Smooth muscle cell (in vitro differentiated cells): ENCODE results near the gene MYH7. TPM values are rescaled to one million over a fixed set of nuclear protein-coding genes. Genes with fewer than 3 reads are reported as not detected.
"Not testable (repeated sequence)": the region's sequence is repeated elsewhere in the genome, so short reads cannot be mapped to it uniquely, and the experiment has no call there.

Experiments used
- DNase-seq: peaks from one replicate; lab custom pipeline; 2025; ENCODE audit not compliant: unreplicated experiment; lab: John Stamatoyannopoulos, UW
- H2AFZ ChIP-seq: fragments of 200-600 bp; sonication (generic); 2 replicates; pipeline ENCODE4 v1.6.0; 2016; ENCODE audit warnings: antibody characterized with exemption, low read depth, mild to moderate bottlenecking
- H3F3A ChIP-seq: fragments of 200-600 bp; sonication (generic); 2 replicates; pipeline ENCODE4 v1.6.0; 2017; ENCODE audit warnings: antibody characterized with exemption, low read depth
- H3K27ac ChIP-seq: fragments of 200-600 bp; sonication (generic); 2 replicates; pipeline ENCODE4 v1.5.1; 2016; ENCODE audit warnings: low read depth, mild to moderate bottlenecking
- H3K27me3 ChIP-seq: fragments of 200-600 bp; sonication (generic); 2 replicates; pipeline ENCODE4 v1.6.1; 2016; ENCODE audit warnings: low read depth, mild to moderate bottlenecking
- H3K36me3 ChIP-seq: fragments of 200-600 bp; sonication (generic); 2 replicates; pipeline ENCODE4 v1.5.1; 2016; ENCODE audit warnings: low read depth
- H3K4me1 ChIP-seq: fragments of 200-600 bp; sonication (generic); 2 replicates; pipeline ENCODE4 v1.5.1; 2016; ENCODE audit warnings: low read depth
- H3K4me2 ChIP-seq: fragments of 200-600 bp; sonication (generic); 2 replicates; pipeline ENCODE4 v1.6.0; 2016; ENCODE audit warnings: mild to moderate bottlenecking
- H3K4me3 ChIP-seq: fragments of 200-600 bp; sonication (generic); 2 replicates; pipeline ENCODE4 v1.5.1; 2016; ENCODE audit warnings: mild to moderate bottlenecking
- H3K79me2 ChIP-seq: fragments of 200-600 bp; sonication (generic); 2 replicates; pipeline ENCODE4 v1.6.0; 2016; ENCODE audit warnings: low read depth, mild to moderate bottlenecking
- H3K9ac ChIP-seq: fragments of 200-600 bp; sonication (generic); 2 replicates; pipeline ENCODE4 v1.6.0; 2016; ENCODE audit warnings: low read depth
- H3K9me3 ChIP-seq: fragments of 200-600 bp; sonication (generic); replicated peaks from 2 replicates; pipeline ENCODE4 v1.5.1; 2016; ENCODE audit warnings: low read depth
- H4K20me1 ChIP-seq: fragments of 200-600 bp; sonication (generic); 2 replicates; pipeline ENCODE4 v1.6.0; 2016; ENCODE audit warnings: low read depth
- CTCF ChIP-seq: fragments of 200-600 bp; sonication (generic); IDR thresholded peaks from 2 replicates; pipeline ENCODE4 v1.5.1; 2017; ENCODE audit warnings: borderline replicate concordance, mild to moderate bottlenecking, antibody characterized with exemption; ENCODE audit not compliant: insufficient read depth, poor library complexity, severe bottlenecking
- WGBS: methylation state at CpG from one replicate; pipeline ENCODE4 v1.1.7; 2016; ENCODE audit warnings: low lambda C conversion rate; 5-methylcytosine and 5-hydroxymethylcytosine counted together
- polyA plus RNA-seq: library from polyadenylated mRNA; unstranded; fragments of >200 nt; fragmentation: Nextera tagmentation; extraction: Ambion mirVana; gene quantifications from 2 replicates; pipeline ENCODE4 v1.2.1, GENCODE V29; 2016
- total RNA-seq: library from RNA; depleted of rRNA; stranded (reverse); fragments of >200 nt; gene quantifications from 2 replicates; pipeline ENCODE4 v1.2.3, GENCODE V29; 2014

Gene MYH7
- total and polyA plus RNA-seq, 2 experiments from 2014 or later: not detected

DNA sequence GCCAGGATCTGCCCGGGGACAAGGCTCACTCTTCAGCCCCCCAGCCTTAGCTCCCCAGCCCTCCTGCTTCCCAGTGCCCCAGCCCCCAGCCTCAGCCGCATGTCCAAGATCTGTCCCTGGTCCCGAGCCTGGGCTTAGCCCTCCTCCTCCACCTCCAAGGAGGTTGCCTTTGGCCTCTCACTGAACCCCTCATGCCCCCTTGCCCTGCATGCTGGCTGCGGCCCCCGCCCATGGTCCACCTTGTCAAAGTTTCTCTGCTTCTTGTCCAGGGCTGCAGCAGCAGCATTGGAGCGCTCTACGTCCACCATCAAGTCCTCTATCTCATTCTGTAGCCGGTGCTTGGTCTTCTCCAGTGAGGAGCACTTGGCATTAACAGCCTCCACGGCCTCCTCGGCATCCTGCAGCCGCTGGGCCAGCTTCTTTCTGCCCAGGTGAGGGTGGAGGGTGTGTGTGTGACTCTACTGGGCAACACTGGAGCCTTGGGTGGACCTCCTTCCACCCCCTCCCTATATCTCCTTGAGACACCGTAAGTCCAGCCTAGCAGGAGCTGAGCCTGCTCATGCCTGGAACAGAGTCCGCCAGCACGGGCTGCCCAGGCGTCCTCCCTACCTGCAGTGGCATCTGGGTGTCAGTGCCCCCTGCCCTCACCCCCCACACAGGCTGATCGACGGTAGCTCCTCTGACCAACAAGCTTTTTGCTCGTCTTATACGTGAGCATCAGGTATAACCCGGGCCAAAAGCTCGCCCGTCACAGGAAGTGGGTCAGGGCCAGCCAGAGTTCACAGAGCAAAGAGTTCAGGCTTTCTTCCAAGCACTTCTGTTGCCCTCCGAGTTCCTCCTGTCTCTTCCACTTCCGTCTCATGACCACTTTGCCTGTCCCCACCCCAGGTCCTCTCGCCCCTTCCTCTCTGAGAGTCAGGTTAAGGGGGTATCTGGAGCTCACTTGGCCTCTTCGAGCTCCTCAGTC, 47.3 kb downstream of the MYH7 start:
- H3K4me1 ChIP-seq: no peaks in the 10 kb centered on the region
- DNase-seq: no peak
- TF ChIP-seq CTCF: no peak
- H3K27me3 ChIP-seq: no peaks in the 10 kb centered on the region
- H3K9me3 ChIP-seq: no peaks in the 10 kb centered on the region
- no peak overlapping the region for H3K4me3 ChIP-seq
- no peaks in the 10 kb centered on the region for H3K79me2 ChIP-seq
- H3F3A ChIP-seq: no peaks in the 10 kb centered on the region
- H2AFZ ChIP-seq: no peak overlapping the region
- H3K9ac ChIP-seq: no peak overlapping the region
- no peaks in the 10 kb centered on the region for H4K20me1 ChIP-seq
- H3K36me3 ChIP-seq: no peaks in the 10 kb centered on the region
- WGBS: 91% methylated on average over 23 of the region's 26 CpGs
- no peak overlapping the region for H3K4me2 ChIP-seq
- no peak overlapping the region for H3K27ac ChIP-seq

DNA sequence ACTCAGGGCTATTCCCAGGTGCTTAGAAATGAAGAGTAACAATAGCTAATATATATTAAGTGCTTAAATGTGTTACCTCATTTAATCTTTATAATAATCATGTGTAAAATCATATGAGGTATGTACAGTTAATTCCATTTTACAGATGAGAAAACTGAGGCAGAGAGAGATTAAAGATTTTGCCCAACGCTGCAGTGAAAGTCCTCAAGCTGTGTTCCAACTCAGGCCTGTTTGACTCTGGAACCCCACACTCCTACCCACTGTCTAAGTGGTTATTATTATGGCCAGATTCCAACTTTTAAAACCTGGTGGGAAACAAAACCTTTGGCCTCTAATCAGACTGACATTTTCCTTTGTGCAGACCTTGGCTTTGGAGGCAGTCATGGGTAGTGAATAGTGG, 48.5 kb downstream of the MYH7 start:
- no peak overlapping the region for H3K4me3 ChIP-seq
- H3K4me2 ChIP-seq: no peak overlapping the region
- no peak for DNase-seq
- no peak overlapping the region for H3K27ac ChIP-seq
- H4K20me1 ChIP-seq: no peaks in the 10 kb centered on the region
- H3K79me2 ChIP-seq: no peaks in the 10 kb centered on the region
- WGBS: 100% methylated on average over 1 of the region's 1 CpG
- no peaks in the 10 kb centered on the region for H3K27me3 ChIP-seq
- H2AFZ ChIP-seq: no peak overlapping the region
- no peaks in the 10 kb centered on the region for H3K36me3 ChIP-seq
- no peak overlapping the region for H3K9ac ChIP-seq
- no peak for TF ChIP-seq CTCF
- no peaks in the 10 kb centered on the region for H3K4me1 ChIP-seq
- no peaks in the 10 kb centered on the region for H3K9me3 ChIP-seq
- no peaks in the 10 kb centered on the region for H3F3A ChIP-seq

- H3K36me3 ChIP-seq, H2AFZ ChIP-seq, H3K4me2 ChIP-seq, H3K4me3 ChIP-seq, H3K4me1 ChIP-seq, H3K27me3 ChIP-seq, H3K9ac ChIP-seq, H4K20me1 ChIP-seq, H3K27ac ChIP-seq, H3F3A ChIP-seq, DNase-seq, H3K79me2 ChIP-seq, H3K9me3 ChIP-seq: not testable (repeated sequence)
- 94% methylated on average over 17 of the region's 17 CpGs for WGBS
Observed at GRCh38 chr14:23386266-23386657, 49.2 kb downstream of the MYH7 start.

GRCh38 chr14:23385642-23386265, 49.7 kb downstream of the MYH7 start:
- DNase-seq: no peak
- Histone ChIP-seq H3K9me3 (no peaks in the 10 kb centered on the region), H2AFZ (no peak overlapping the region), H3K27me3 (no peaks in the 10 kb centered on the region), H4K20me1 (no peaks in the 10 kb centered on the region), H3F3A (no peaks in the 10 kb centered on the region), H3K36me3 (no peaks in the 10 kb centered on the region), H3K9ac (no peak overlapping the region), H3K27ac (no peak overlapping the region), H3K4me2 (no peak overlapping the region), H3K79me2 (no peaks in the 10 kb centered on the region), H3K4me1 (no peaks in the 10 kb centered on the region), H3K4me3 (no peak overlapping the region)
- WGBS: 91% methylated on average over 18 of the region's 18 CpGs
- TF ChIP-seq CTCF: no peak
